ENCODE measurements around the gene PRM2.

The PRM2 gene

DNA sequence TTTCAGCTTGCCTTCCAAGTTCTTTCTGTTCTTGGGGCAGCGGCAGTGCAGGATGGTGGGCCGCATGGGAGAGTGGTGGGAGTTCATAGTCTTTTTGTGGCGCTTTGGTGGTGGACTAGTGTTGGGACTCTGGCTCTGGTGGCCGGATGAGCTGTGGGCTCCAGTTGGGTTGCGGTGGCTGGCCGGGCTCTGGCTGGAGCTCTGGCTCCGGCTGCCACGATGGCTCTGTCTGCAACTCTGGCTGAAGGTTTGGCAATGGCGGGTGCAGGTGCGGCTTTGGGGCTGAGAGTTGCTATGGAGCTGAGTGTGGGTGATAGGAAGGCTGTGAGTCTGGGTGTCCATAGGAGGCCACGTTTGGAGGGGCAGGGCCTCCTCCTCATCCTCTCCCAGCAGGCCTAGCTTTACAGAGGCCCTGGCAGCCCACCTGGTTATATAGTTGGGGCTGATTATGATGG lies 7.3 kb downstream of the PRM2 start, which contains the start of gene TNP2:
TNP2 (minus strand) TSS at position 405 of the 455 bp plus-strand sequence; CDS start at position 342, 63 bp downstream.
- H3K9me3 ChIP-seq (ENCODE audit: insufficient read depth, low read length), result no peaks in the 10 kb centered on the region
- H3K9ac ChIP-seq (ENCODE audit: low read length), result no peak within 1 kb of the TSS
- H2AFZ ChIP-seq (ENCODE audit: low read depth, low read length, severe bottlenecking), result no peak within 1 kb of the TSS
- no peak for TF ChIP-seq EZH2phosphoT487 (conservative IDR thresholded peaks at IDR 0.05; ENCODE audit: low read length)
- TF ChIP-seq, protein P1, sequence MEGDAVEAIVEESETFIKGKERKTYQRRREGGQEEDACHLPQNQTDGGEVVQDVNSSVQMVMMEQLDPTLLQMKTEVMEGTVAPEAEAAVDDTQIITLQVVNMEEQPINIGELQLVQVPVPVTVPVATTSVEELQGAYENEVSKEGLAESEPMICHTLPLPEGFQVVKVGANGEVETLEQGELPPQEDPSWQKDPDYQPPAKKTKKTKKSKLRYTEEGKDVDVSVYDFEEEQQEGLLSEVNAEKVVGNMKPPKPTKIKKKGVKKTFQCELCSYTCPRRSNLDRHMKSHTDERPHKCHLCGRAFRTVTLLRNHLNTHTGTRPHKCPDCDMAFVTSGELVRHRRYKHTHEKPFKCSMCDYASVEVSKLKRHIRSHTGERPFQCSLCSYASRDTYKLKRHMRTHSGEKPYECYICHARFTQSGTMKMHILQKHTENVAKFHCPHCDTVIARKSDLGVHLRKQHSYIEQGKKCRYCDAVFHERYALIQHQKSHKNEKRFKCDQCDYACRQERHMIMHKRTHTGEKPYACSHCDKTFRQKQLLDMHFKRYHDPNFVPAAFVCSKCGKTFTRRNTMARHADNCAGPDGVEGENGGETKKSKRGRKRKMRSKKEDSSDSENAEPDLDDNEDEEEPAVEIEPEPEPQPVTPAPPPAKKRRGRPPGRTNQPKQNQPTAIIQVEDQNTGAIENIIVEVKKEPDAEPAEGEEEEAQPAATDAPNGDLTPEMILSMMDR (IDR thresholded peaks at IDR 0.05; ENCODE audit: insufficient read depth, low read length, poor library complexity, severe bottlenecking), result no peak
- H3K79me2 ChIP-seq (ENCODE audit: insufficient read depth, low read length), result no peaks in the 10 kb centered on the region
- no peaks in the 10 kb centered on the region for H3K9me2 ChIP-seq (replicated peaks; ENCODE audit: insufficient read depth, low read length)
- no peaks in the 10 kb centered on the region for H4K20me1 ChIP-seq (ENCODE audit: low read depth, low read length)
- no peak within 1 kb of the TSS for H3K4me2 ChIP-seq (ENCODE audit: low read depth, low read length, poor library complexity, severe bottlenecking)
- H3F3A ChIP-seq (ENCODE audit: insufficient read depth), result no peaks in the 10 kb centered on the region
- no peaks in the 10 kb centered on the region for H3K36me3 ChIP-seq (ENCODE audit: low read length)
- no peak within 1 kb of the TSS for H3K27ac ChIP-seq (ENCODE audit: low read depth, low read length)
- H3K4me3 ChIP-seq (ENCODE audit: insufficient read depth, low read length, poor library complexity, severe bottlenecking), result no peak within 1 kb of the TSS
- H3K27me3 ChIP-seq (ENCODE audit: low read length), result no peaks in the 10 kb centered on the region

DNA sequence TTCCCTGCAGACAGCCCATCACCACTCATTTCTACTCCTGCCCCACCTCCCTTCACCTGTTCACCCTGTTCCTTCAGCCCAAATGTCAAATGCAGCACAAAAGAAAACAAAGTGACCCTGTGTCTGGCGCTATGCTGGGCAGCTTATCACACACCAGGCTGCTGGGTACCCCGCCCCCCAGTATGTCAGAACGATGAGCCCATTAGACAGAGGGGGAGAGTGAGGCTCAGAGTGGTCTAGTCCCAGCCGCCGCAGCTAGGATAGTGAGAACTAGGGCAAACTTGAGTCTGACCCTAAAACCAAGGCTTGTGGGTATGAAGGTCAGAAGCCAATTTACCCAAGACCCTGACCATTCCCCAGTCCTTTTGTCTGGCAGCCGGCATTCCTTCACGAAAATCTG lies 11.2 kb downstream of the PRM2 start:
- no peaks in the 10 kb centered on the region for H3K9me2 ChIP-seq (replicated peaks; ENCODE audit: insufficient read depth, low read length)
- no peaks in the 10 kb centered on the region for H3K79me2 ChIP-seq (ENCODE audit: insufficient read depth, low read length)
- H3K27ac ChIP-seq (ENCODE audit: low read depth, low read length), result no peak overlapping the region
- no peak overlapping the region for H3K4me2 ChIP-seq (ENCODE audit: low read depth, low read length, poor library complexity, severe bottlenecking)
- no peaks in the 10 kb centered on the region for H3K36me3 ChIP-seq (ENCODE audit: low read length)
- no peak overlapping the region for H3K4me3 ChIP-seq (ENCODE audit: insufficient read depth, low read length, poor library complexity, severe bottlenecking)
- no peaks in the 10 kb centered on the region for H4K20me1 ChIP-seq (ENCODE audit: low read depth, low read length)
- no peaks in the 10 kb centered on the region for H3K9me3 ChIP-seq (ENCODE audit: insufficient read depth, low read length)
- H3K27me3 ChIP-seq (ENCODE audit: low read length), result no peaks in the 10 kb centered on the region
- H3F3A ChIP-seq (ENCODE audit: insufficient read depth), result no peaks in the 10 kb centered on the region
- no peak overlapping the region for H2AFZ ChIP-seq (ENCODE audit: low read depth, low read length, severe bottlenecking)
- H3K9ac ChIP-seq (ENCODE audit: low read length), result no peak overlapping the region
- no peak for TF ChIP-seq EZH2phosphoT487 (conservative IDR thresholded peaks at IDR 0.05; ENCODE audit: low read length)
- TF ChIP-seq, protein P1 (IDR thresholded peaks at IDR 0.05; ENCODE audit: insufficient read depth, low read length, poor library complexity, severe bottlenecking), result no peak

DNA sequence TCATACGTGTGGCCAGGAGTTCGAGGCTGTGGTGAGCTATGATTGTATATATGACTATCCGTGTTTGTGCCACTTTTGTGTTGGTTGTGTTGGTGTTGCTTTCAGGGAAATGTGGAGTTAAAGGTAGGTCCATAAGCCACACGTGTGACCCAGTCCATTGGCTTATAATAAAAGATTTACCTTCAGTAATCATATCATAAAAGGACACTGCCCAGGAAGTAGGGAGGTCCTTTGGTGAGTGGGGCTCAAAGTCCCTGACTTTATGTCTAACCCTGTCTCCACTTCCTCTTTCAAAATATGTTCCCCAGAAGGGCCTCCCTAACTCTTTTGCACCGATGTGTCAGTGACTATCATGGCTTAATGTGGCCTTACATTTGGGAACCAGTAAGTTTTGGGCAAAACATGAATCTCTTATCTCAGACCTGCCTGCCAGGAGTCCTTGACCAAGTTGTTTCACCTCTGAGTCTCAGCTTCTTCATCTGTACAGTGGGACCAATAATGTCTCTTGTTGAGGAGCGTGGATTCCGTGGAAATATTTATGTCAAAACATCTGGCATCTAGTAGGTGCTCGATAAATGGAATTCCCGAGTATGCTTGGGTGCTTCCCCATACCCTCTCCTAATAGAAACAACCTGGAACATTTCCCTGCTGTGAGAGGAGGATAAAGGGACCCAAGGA lies 12.0 kb downstream of the PRM2 start:
- Histone ChIP-seq H3K79me2 (ENCODE audit: insufficient read depth, low read length) (no peaks in the 10 kb centered on the region), H3K36me3 (ENCODE audit: low read length) (no peaks in the 10 kb centered on the region), H3K4me3 (ENCODE audit: insufficient read depth, low read length, poor library complexity, severe bottlenecking) (no peak overlapping the region), H4K20me1 (ENCODE audit: low read depth, low read length) (no peaks in the 10 kb centered on the region), H3K9me2 (replicated peaks; ENCODE audit: insufficient read depth, low read length) (no peaks in the 10 kb centered on the region), H3K9ac (ENCODE audit: low read length) (no peak overlapping the region), H2AFZ (ENCODE audit: low read depth, low read length, severe bottlenecking) (no peak overlapping the region), H3K4me2 (ENCODE audit: low read depth, low read length, poor library complexity, severe bottlenecking) (no peak overlapping the region), H3F3A (ENCODE audit: insufficient read depth) (no peaks in the 10 kb centered on the region), H3K9me3 (ENCODE audit: insufficient read depth, low read length) (no peaks in the 10 kb centered on the region), H3K27me3 (ENCODE audit: low read length) (no peaks in the 10 kb centered on the region), H3K27ac (ENCODE audit: low read depth, low read length) (no peak overlapping the region)
- TF ChIP-seq, protein P1 (IDR thresholded peaks at IDR 0.05; ENCODE audit: insufficient read depth, low read length, poor library complexity, severe bottlenecking), result no peak
- TF ChIP-seq EZH2phosphoT487 (conservative IDR thresholded peaks at IDR 0.05; ENCODE audit: low read length), result no peak
